Ureter (tissue), 1 donor: ENCODE measurements around the gene PLCL2. TPM values are rescaled to one million over a fixed set of nuclear protein-coding genes. Genes with fewer than 3 reads are reported as not detected.
A peak's percentile ranks its signal among the peaks of the same experiment; 100 is the strongest.

Experiments used
- DNase-seq: peaks from one replicate; pipeline ENCODE4 v3.0.0-alpha.2; 2020; ENCODE audit warnings: low spot score
- total RNA-seq: library from RNA; stranded (reverse); gene quantifications from one replicate; pipeline ENCODE4 v1.2.4, GENCODE V29; 2023
- donor health status: DM: yes; HTN: yes; CAD: no.

The PLCL2 gene
- total RNA-seq: 9.5 TPM

DNA sequence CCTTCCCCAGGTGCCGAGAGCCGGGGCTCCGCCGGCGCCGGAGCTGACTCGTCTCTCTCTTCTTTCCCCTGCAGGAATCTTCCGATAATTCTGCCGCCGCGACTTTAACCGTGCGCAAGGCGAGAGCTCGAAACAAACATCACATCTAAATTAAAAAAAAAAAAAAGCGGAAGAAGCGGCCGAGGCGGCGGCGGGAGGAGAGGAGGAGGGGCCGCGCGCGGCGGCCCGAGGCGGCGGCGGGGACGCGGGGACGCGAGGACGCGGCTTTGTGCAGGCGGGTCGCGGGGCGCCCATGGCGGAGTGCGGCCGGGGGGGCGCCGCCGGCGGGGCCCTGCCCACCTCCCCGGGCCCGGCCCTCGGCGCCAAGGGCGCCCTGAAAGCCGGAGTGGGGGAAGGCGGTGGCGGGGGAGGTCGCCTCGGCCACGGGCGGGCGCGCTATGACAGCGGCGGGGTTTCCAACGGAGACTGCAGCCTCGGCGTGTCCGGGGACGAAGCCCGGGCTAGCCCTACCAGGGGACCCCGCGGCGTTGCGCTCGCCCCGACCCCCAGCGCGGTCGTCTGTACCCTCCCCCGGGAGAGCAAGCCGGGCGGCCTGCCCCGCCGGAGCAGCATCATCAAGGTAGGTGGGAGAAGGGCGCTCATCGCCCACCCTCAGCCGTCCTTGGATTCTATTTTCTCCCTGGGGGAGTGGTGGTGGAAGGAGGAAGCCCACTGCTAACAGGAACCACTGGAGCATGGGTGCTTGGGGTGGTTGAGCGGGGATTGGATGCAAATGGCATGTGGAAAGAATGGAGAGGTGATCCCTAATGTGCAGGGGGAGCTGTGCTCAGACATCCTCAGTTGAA lies at the start of gene PLCL2:
Gene PLCL2 (plus strand): TSS at position 208 of the 845 bp plus-strand sequence. CDS start 85 bp downstream, at position 293.
- peak; percentile 50 for DNase-seq

DNA sequence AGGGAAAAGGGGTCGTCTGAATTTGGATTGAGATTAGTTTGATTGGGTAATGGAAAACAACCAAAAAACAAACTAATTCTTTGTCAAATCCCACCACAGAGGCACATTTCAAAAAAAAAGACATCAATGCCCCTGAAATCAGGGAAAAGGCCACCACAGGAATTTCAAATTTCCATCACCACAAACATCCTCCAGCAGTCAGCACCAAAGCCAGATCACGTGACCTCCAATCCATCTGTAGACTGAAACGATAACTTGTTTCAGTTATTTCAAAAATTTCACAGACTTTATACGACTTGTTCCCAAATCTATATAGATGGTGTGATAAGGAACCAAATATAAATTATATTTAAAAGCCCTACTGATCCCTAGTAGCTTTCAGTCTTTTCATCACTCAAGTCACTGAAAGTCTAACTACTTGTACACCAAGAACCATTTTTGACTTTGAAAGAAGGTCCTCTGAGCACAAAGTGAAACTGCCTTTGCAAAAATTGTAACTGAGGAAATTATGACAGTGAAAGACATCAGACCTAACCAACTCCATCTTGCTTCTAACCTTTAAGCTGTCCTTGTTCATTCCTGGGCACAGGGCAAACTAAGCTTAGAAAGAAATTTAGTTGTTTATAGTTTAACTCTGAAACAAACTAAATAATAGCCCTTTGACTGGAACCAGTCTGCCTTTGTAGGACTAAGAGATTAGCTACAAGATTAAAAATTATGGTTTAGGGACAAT lies 48.1 kb upstream of the PLCL2 start:
- no peak for DNase-seq

DNA sequence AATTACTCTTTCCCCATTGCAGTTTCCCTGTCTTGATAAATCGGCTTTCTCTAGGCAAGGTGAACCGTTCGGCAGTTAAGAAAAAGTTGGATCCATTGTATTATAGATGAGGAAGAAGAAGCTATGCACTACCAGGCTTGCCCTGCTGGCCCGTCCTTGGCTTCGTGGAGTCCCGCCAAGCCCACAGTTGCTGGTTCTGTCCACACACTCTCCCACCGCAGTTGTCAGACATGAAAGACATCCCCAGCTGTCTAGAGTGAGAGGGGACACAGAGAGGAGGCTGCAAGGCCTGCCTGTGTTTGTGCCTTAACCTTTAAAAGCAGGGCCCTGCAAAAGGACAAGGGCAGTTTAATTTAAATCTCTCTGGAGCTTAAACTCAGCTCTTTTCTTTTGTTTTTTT lies 47.2 kb upstream of the PLCL2 start:
- no peak for DNase-seq

DNA sequence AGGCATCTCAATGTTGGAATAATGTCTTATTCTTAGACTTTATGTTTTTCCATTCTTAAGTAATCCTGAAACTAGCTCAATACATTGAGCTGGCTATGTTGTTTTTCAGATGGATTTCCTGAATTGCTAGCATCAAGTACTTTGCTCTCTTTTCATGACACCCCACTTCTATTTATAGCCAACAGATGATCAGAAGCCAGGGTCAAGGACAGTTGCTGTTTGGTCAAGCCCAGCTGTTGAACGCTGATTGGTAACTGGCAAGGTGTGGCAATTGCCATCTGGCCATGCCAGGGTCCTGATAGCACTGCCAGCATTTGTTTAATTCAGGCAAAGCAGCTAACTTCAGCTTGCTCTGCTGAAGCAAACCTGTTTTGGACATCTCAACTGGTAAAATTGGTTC lies 46.2 kb upstream of the PLCL2 start:
- DNase-seq: no peak

DNA sequence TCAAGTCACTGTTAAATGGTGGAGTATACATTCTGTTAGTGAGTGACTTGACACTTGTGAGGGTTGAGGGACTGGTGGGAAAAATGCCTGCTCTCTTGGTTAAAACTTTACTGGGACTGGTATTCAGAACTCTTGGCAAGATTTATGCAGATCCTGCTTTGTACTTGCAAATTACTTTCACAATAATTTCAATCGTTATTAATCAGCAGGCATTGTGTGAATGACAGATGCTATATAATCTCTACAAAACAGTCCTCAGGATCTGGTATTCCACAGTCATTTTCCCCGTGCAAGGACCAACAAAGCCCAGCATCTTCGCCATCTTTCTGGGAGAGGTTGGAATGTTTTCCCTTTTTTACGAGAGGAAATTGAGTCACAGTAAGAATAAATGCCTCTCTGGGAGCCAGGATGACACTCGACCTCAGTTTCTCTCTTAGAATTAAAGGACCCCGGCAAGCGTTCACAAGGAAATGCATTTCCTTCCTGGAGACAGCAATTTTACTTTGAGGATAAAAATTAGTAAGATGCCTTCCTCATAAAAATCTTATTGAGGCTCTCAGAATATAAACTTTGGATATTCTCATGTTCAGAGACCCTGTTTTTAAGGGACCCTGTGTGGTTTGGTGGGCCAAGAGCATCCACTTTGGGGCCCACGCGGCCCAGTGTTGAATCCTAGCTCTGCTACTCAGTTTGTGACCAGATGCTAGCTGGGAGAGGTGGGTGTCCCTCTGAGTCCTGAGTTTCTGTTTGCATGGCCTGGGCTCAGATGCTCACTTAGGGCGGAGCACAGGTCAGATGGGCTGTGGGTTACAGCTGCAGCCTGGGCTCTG lies 45.3 kb upstream of the PLCL2 start:
- DNase-seq: no peak

DNA sequence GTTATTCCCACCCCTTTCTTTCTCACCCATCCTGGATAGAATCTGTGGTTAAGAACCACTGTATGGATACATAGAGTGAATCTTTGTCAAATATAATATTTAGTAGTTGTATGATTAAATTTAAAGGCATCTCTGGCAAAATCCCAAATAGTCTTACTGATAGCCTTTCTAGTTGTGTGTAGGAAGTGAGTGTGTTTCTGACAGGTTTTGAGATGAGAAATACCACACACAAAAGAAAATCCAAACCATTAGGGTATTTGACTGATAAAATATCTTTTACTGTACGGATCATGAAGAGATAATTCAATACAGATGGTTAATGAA lies 44.7 kb upstream of the PLCL2 start:
- DNase-seq: no peak

DNA sequence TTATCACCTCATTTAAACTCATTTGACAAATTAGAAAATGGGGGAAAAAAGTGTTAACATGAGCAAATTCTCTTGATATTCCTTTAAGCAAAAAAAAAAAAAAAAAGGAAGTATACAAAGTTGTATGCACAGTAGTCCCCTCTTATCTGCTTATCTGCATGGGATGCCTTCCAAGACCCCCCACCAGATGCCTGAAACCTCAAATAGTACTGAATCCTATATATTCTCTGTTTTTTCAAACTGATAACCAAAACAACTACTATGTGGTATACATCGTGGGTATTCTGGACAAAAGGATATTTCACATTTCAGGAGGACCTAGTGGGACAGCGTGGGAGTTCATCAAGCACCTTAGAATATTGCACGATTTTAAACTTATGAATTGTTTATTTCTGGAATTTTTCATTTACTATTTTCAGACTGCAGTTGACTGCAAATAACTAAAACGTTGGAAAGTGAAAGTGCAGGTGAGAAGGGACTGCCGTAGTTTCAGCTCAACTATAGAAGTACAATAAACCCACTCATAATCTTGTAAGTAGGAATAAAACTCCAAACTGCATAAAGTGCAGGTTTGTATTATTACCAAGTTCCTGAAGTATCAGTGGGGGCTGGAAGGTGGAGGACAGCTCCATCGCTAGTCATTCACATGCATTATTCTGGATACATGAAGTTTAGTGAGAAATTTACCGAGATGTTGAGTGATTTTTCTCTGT lies 43.6 kb upstream of the PLCL2 start:
- DNase-seq: no peak

DNA sequence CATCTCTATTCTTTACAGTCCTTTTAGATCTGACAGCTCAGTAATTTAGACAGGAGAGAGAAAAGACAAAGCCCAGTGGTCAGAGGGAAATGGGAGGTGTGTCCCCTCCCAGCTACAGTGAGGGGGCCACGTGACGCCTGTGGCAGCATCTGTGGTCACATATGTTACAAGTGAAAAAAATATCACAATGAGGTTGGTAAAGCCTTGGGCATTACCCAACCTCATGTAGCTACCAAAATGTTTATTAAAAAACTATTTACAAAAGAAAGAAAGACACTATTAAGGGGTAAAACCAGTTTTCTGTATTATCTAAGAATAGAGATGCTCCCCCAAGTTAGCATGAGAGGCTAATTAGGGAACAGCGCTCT lies 42.9 kb upstream of the PLCL2 start:
- DNase-seq: no peak

DNA sequence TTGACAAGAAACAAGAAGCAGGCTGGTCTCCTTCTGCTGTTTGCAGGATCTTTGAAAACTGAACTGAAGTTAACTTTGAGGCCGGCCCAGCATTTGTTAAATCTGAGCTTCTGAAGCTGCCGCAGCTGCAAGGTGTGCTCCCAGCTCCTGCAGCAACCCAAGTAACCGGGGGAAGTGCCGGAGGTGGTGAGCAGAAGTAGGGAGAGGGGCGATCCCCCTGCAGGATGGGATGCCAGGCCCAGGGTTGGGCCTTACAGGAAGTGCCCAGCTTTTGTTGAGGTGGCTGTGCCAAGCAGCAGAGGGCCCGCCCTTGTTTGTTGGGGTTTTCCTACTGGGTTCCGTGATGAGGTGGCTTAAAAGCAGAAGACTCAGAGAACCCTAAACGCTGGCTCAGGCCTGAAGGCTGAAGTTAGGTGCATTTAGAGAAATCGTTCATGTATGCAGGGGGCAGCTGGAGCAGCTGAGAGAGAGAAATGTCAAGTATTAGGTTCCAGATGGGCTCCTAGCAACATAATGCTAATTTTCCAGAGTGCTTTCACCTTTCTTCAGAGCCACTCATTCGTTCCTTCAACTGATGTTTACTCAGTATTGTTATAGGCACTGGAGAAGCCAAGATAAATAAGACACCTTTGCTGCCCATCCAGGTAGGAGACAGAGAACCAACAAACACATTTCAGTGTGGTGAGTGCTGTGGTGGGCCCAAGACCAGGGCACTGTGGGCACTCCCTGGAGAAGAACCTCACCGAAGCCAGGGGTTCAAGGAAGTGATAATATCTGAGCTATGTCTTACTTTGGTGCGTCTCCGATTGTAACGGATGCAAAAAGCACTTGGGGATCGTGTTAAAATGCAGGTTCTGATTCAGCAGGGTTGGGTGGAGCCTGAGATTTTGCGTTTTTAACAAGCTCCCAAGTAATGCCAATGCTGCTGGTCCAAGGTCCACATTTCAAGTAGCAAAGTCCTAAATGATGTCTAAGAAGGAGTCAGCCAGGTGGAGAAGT lies 42.2 kb upstream of the PLCL2 start:
- peak; percentile 50 for DNase-seq

DNA sequence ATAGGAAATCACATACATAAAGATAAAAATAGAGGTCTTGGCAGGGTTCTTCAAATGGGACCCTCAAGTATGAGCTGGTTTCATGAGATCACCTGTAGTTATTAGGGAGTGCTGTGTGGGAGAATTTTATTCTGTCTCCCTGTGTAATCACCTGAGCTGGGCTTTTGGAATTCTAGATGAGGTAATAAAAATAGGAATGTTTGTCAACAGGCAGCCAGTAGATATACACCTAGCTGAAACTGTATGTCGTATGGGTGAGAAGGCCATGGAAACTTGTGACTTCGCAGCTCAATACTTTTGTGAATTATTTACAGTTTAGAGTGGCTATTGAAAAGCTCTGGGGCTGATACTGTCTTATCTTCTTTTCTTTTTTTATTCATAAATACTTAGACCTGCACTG lies 40.5 kb upstream of the PLCL2 start:
- no peak for DNase-seq

DNA sequence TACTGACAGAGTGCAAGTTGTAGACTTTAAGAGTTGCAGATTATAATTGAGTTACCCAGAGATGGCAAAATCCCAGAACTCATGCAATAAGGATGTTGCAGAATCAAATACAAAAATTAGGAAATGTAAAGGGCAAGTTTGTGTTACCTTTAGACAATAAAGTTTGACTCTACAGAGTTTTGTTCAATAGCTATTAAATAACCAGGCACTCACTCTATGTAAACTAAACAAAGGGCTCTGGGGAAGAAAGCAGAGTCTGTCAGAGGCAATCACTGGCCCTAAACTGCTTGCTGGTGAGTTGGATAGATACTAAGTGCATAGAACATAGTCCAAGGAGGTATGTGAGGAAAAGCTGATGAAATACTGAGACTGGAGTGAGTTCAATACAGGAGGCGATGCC lies 40.0 kb upstream of the PLCL2 start:
- DNase-seq: no peak

DNA sequence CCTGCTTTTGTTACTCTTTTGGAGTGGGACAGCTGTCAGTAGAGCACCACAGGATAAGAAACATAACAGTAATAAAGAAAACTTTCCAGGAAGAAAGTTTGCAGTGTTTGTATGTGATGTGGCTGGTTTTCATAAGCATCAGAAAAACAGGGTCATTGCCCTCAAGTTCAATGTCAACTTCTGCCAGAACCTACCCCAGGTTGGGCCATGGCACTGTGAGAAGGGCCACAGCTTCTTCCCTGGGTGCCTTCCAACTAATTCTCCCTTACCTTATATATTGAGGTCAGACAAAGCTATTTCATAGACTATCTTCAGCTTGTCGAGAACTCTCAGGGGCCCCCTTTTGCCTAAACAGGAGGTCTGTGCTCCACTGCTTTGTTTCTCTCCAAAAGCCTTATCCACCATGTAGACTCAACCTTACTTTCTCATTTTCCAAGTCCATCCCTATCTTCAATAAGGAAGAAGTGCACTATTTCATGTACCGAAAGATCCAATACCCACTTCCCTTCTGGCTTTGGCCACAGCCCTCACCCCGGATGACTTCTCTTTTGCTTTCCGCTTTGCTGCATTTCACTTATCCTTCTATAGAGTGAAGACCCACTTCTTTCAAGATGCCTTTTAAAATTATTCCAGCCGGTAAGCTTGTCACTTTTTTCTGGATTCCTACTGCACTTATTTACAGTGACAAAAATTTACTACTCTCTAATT lies 38.2 kb upstream of the PLCL2 start:
- DNase-seq: no peak

DNA sequence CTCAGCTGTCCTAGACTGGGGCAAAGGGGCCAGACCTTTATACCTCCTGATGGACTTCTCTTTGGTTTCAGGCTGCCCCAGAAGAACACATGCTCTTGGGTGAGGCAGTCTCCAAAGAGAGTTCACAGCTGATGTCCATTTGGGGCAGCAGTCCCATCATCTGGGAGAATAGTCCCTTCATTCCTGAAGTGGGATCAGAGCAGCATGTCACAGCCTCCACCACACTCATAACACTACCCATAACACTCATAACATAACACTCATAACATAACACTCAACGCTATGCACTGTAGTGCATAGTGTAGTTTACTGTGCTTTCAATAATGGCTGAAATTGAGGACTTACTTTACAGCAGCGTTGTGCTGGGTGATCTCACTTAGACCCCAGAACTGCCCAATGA lies 36.7 kb upstream of the PLCL2 start:
- DNase-seq: no peak

DNA sequence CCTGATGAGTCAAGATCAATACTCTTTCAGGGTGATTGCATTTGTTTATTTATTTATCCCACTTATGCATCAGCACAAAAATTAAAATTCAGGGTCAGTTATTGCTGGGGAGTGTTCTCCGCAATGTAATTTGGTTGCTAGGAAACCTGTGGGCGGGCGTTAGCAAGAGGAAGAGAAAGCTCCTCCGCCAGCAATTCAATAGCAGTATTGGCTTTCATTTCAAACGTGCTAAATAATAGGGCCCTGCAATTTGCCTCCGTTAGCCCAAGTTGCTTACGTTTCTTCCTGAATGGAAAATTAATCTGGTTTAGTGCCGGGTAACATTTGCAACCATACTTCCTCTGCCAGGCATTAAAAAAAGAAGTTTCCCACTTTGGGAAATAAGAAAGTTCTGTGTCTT lies 35.5 kb upstream of the PLCL2 start:
- no peak for DNase-seq

DNA sequence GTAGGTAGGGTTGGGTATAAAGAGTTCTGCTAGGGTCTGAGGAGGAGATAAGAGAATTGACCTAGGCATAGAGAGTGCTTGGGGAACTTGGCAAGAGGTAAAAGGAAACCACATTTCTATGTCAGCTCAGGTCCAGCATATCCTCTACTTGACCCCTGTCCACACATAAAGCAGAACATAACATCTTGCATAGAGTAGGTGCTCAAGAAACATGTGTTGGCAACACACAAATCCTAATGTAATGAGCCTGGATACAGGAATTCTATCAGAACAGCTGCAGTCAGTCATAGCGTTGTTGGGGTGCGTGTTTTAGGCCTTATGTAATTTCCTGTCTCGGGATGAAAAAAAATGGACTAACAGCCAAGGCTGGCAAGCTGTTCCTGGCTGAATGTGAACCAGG lies 35.0 kb upstream of the PLCL2 start:
- DNase-seq: no peak

DNA sequence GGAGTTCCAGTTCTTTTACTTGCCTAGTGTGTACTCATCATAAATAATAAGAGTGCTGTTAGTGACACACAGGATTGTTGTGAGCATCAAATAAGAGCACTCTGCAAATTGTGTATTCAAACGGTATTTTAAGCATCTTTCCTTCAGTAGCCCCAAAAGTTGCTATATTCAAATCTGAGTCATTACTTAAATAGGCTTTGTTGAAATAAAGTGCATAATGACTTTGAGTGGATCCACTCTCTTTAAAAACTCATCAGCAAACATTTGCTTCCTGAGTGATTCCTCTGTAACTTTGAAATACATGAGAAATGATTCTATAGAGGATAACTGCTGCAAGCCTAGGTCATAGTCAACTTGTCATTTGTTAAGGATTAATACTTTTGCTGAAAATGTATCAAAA lies 29.3 kb upstream of the PLCL2 start:
- DNase-seq: no peak

DNA sequence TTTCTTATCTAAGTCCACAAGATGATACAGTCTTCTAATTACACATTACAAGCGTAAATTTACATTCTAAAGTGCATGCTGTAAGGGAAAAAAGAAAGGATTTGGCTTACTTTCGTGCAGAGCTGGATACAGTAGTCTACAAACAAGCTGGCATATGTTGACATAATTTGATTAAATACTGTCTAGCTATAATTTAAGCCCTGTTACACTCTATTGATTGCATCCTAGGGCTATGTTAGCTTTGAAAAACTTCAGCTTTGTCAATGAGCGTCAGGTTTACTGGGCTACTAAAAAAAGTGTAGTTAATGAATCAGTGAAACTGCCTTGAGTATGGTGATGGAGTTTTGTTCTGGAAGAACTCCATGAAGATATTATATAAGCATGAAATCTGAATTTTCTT lies 24.5 kb upstream of the PLCL2 start:
- no peak for DNase-seq

DNA sequence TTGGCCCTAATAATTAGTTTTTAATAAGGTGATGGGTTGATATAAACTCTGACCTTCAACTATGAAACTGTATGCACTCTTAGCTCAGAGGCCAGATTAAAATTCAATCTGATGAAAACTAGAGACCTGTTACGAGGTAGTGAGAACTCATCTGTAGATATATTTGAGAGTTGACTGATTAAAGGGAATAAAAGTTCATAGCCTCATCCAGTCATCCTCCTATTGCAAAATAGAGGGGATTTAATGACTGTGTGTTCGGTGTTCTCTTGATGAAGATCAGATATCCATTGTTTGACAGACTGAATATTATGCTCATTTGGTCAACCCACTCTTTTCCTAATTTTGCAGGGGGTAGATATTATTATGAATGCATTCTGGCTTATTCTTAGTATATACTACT lies 23.3 kb upstream of the PLCL2 start:
- no peak for DNase-seq

DNA sequence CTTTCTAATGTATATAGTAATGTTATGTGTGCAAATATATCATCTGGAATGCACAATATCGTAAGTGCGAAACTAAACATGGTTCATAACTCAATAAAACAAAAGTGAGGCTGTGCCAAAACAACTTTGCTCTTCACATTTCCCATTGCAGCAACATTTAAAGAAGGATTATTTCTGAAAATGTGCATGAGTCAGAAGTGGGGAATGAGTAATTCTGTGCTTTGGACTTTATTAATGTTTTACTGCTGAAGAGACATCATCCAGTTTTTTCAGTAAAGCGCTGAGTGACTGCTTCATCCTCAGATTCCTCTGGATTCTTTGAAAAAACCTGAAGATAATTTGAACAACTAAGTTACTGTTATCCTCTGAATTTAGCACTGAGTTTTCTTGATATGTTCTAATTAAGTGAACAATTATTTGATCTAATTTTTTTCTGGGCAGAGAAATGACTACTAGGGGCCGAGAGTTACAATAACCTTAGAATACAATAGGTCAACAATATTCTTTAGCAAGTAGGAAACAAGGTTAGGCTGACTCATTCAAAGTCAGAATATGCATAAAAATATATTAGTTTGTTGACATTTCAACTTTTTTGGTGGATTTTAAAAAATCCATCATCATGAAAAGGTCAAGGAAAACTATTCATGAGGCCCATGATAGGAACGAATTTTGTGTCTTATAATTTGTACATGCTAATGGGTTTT lies 20.0 kb upstream of the PLCL2 start:
- no peak for DNase-seq
